HUES64 (cell line): ENCODE data around the gene PNPLA7.
"Not testable (repeated sequence)": the region's sequence is repeated elsewhere in the genome, so short reads cannot be mapped to it uniquely, and the experiment has no call there.

Experiments
- H3K27ac ChIP-seq: 2 replicates; pipeline ENCODE4 v1.7.0; 2013; ENCODE audit warnings: low read depth, low read length, inconsistent platforms
- H3K27me3 ChIP-seq: 2 replicates; pipeline ENCODE4 v1.6.1; 2013; ENCODE audit warnings: mild to moderate bottlenecking, low read length; ENCODE audit not compliant: insufficient read depth
- H3K36me3 ChIP-seq: 2 replicates; pipeline ENCODE4 v1.6.1; 2013; ENCODE audit warnings: mild to moderate bottlenecking, low read length; ENCODE audit not compliant: insufficient read depth
- H3K4me1 ChIP-seq: 2 replicates; pipeline ENCODE4 v1.6.1; 2013; ENCODE audit warnings: mild to moderate bottlenecking, low read length, moderate library complexity; ENCODE audit not compliant: insufficient read depth
- H3K4me3 ChIP-seq: 2 replicates; pipeline ENCODE4 v1.5.1; 2013; ENCODE audit warnings: mild to moderate bottlenecking, low read length, moderate library complexity
- H3K9ac ChIP-seq: 2 replicates; pipeline ENCODE4 v1.6.1; 2013; ENCODE audit warnings: mild to moderate bottlenecking, low read depth, low read length
- H3K9me3 ChIP-seq: 2 replicates; pipeline ENCODE4 v1.6.1; 2013; ENCODE audit warnings: low read depth, low read length; ENCODE audit not compliant: insufficient read depth
- WGBS: fragments of 150-250, 120-280 bp; methylation state at CpG from one replicate; pipeline ENCODE4 v1.1.7; 2013; ENCODE audit warnings: missing lambda C conversion rate; 5-methylcytosine and 5-hydroxymethylcytosine counted together

PNPLA7 gene

GRCh38 chr9:137520614-137521404 is 29.4 kb downstream of the PNPLA7 start:
- no peak overlapping the region for H3K4me3 ChIP-seq
- H3K9ac ChIP-seq, result no peak overlapping the region
- H3K36me3 ChIP-seq, result no peaks in the 10 kb centered on the region
- 87% methylated on average over 30 of the region's 30 CpGs for WGBS
- no peak overlapping the region for H3K27ac ChIP-seq
- no peaks in the 10 kb centered on the region for H3K27me3 ChIP-seq
- no peaks in the 10 kb centered on the region for H3K4me1 ChIP-seq
- H3K9me3 ChIP-seq, result no peaks in the 10 kb centered on the region

GRCh38 chr9:137519553-137519952 is 30.6 kb downstream of the PNPLA7 start:
- Histone ChIP-seq H3K9me3 (no peaks in the 10 kb centered on the region), H3K9ac (no peak overlapping the region), H3K4me1 (no peaks in the 10 kb centered on the region), H3K36me3 (no peaks in the 10 kb centered on the region), H3K27me3 (no peaks in the 10 kb centered on the region), H3K27ac (no peak overlapping the region), H3K4me3 (no peak overlapping the region)
- WGBS, result 86% methylated on average over 10 of the region's 10 CpGs

- not testable (repeated sequence) for H3K9ac ChIP-seq, H3K36me3 ChIP-seq, H3K4me1 ChIP-seq, H3K9me3 ChIP-seq, H3K27ac ChIP-seq, H3K4me3 ChIP-seq, H3K27me3 ChIP-seq
- 91% methylated on average over 13 of the region's 13 CpGs for WGBS
These were observed 31.3 kb downstream of the PNPLA7 start for GRCh38 chr9:137518661-137519459.

- Histone ChIP-seq H3K36me3 (no peaks in the 10 kb centered on the region), H3K4me3 (no peak overlapping the region), H3K9ac (no peak overlapping the region), H3K27ac (no peak overlapping the region), H3K9me3 (no peaks in the 10 kb centered on the region), H3K27me3 (no peaks in the 10 kb centered on the region), H3K4me1 (no peaks in the 10 kb centered on the region)
- 75% methylated on average over 10 of the region's 10 CpGs for WGBS
These were observed 33.9 kb downstream of the PNPLA7 start for GRCh38 chr9:137516144-137516917.

GRCh38 chr9:137515338-137515724 is 34.9 kb downstream of the PNPLA7 start:
- WGBS, result 85% methylated on average over 23 of the region's 23 CpGs
- Histone ChIP-seq H3K4me1 (no peaks in the 10 kb centered on the region), H3K27ac (no peak overlapping the region), H3K4me3 (no peak overlapping the region), H3K9me3 (no peaks in the 10 kb centered on the region), H3K27me3 (no peaks in the 10 kb centered on the region), H3K36me3 (no peaks in the 10 kb centered on the region), H3K9ac (no peak overlapping the region)

- no peaks in the 10 kb centered on the region for H3K9me3 ChIP-seq
- no peaks in the 10 kb centered on the region for H3K36me3 ChIP-seq
- no peak overlapping the region for H3K27ac ChIP-seq
- no peaks in the 10 kb centered on the region for H3K27me3 ChIP-seq
- no peak overlapping the region for H3K9ac ChIP-seq
- WGBS, result 94% methylated on average over 30 of the region's 30 CpGs
- no peaks in the 10 kb centered on the region for H3K4me1 ChIP-seq
- H3K4me3 ChIP-seq, result no peak overlapping the region
These were observed 35.4 kb downstream of the PNPLA7 start for GRCh38 chr9:137514691-137515337.

- H3K27ac ChIP-seq, H3K9ac ChIP-seq, H3K9me3 ChIP-seq, H3K36me3 ChIP-seq, H3K4me3 ChIP-seq, H3K4me1 ChIP-seq, H3K27me3 ChIP-seq: not testable (repeated sequence)
- WGBS, result 91% methylated on average over 42 of the region's 42 CpGs
These were observed 36.2 kb downstream of the PNPLA7 start for GRCh38 chr9:137513801-137514570.

- H3K9ac ChIP-seq, H3K27me3 ChIP-seq, H3K9me3 ChIP-seq, H3K4me3 ChIP-seq, H3K27ac ChIP-seq, H3K36me3 ChIP-seq, H3K4me1 ChIP-seq: not testable (repeated sequence)
- 88% methylated on average over 5 of the region's 5 CpGs for WGBS
These were observed 37.1 kb downstream of the PNPLA7 start for GRCh38 chr9:137513136-137513535.

- Histone ChIP-seq H3K9ac (no peak overlapping the region), H3K9me3 (no peaks in the 10 kb centered on the region), H3K27me3 (no peaks in the 10 kb centered on the region), H3K27ac (no peak overlapping the region), H3K36me3 (no peaks in the 10 kb centered on the region), H3K4me1 (no peaks in the 10 kb centered on the region), H3K4me3 (no peak overlapping the region)
- WGBS, result 93% methylated on average over 25 of the region's 25 CpGs
These were observed 38.3 kb downstream of the PNPLA7 start for GRCh38 chr9:137511758-137512463.

GRCh38 chr9:137511126-137511525 is 39.1 kb downstream of the PNPLA7 start:
- not testable (repeated sequence) for H3K4me3 ChIP-seq, H3K36me3 ChIP-seq, H3K27me3 ChIP-seq, H3K9me3 ChIP-seq, H3K4me1 ChIP-seq, H3K9ac ChIP-seq, H3K27ac ChIP-seq
- 95% methylated on average over 22 of the region's 22 CpGs for WGBS
